ENCODE results near the gene CD209. TPM values are rescaled to one million over a fixed set of nuclear protein-coding genes. Genes with fewer than 3 reads are reported as not detected.
"Not testable (repeated sequence)": the region's sequence is repeated elsewhere in the genome, so short reads cannot be mapped to it uniquely, and the experiment has no call there.

CD209 gene
- total RNA-seq, 1 experiment from 2014 or later = not detected

GRCh38 chr19:7748171-7748570, 837 bp upstream of the CD209 start:
- no peak for DNase-seq (ENCODE audit: low read depth, low spot score)
- Histone ChIP-seq H3K4me3 (replicated peaks in 1 of 2; ENCODE audit: low read depth in 1 of 2, low read length in 2 of 2) (no peak overlapping the region), H3K36me3 (ENCODE audit: control insufficient read depth in 1 of 2, insufficient read depth in 2 of 2, low read length in 2 of 2) (no peaks in the 10 kb centered on the region), H3K9ac (ENCODE audit: low read length) (no peak overlapping the region), H2AFZ (ENCODE audit: low read depth, low read length, poor library complexity, severe bottlenecking) (no peak overlapping the region), H3K27ac (ENCODE audit: low read depth, low read length) (no peak overlapping the region), H3K9me2 (ENCODE audit: insufficient read depth) (no peaks in the 10 kb centered on the region), H3K27me3 (ENCODE audit: insufficient read depth, low read length) (peaks cover 13% of the 10 kb centered on the region), H3K9me3 (ENCODE audit: control insufficient read depth in 1 of 2, insufficient read depth in 1 of 2, low read depth in 1 of 2, low read length in 2 of 2) (no peaks in the 10 kb centered on the region), H3K79me2 (ENCODE audit: insufficient read depth, low read length) (no peaks in the 10 kb centered on the region), H3K4me1 (ENCODE audit: control insufficient read depth in 1 of 2, insufficient read depth in 2 of 2, low read length in 2 of 2) (no peaks in the 10 kb centered on the region), H3K4me2 (ENCODE audit: low read length) (no peak overlapping the region), H4K20me1 (ENCODE audit: insufficient read depth) (no peaks in the 10 kb centered on the region)
- no TSS peak for BruUV-seq (replicated peaks)
- intact Hi-C loops (cut with micrococcal nuclease) = no loop called here
- CTCF ChIA-PET = interaction anchor here (0.9 kb wide), 1 partner anchor 52 kb away, joined by 3 read pairs; no protein-coding TSS in a partner anchor
- RAD21 ChIA-PET (ENCODE audit: low non-redundant PET in 1 of 2, low total read pairs in 2 of 2, uncharacterized antibody in 2 of 2, unreplicated experiment in 2 of 2) = no interaction called here
- POLR2A ChIA-PET = no interaction called here
- TF ChIP-seq FOSL1 (IDR thresholded peaks at IDR 0.05; ENCODE audit: low read depth) (no peak), ZBTB33 (IDR thresholded peaks at IDR 0.05; ENCODE audit: extremely low read depth, insufficient replicate concordance, low read length) (no peak), POLR2A (IDR thresholded peaks at IDR 0.05; ENCODE audit: borderline replicate concordance, extremely low read depth, insufficient read depth, insufficient read length) (no peak), SP1 (IDR thresholded peaks at IDR 0.05; ENCODE audit: low read depth) (no peak), ELF1 (IDR thresholded peaks at IDR 0.05; ENCODE audit: borderline replicate concordance, low read depth) (no peak)
- no peak for ATAC-seq

- H3K4me3 ChIP-seq (replicated peaks in 1 of 2; ENCODE audit: low read depth in 1 of 2, low read length in 2 of 2); H3K27ac ChIP-seq (ENCODE audit: low read depth, low read length); H3K36me3 ChIP-seq (ENCODE audit: control insufficient read depth in 1 of 2, insufficient read depth in 2 of 2, low read length in 2 of 2); POLR2A ChIA-PET; ATAC-seq; H3K79me2 ChIP-seq (ENCODE audit: insufficient read depth, low read length); H3K4me2 ChIP-seq (ENCODE audit: low read length); H3K9me3 ChIP-seq (ENCODE audit: control insufficient read depth in 1 of 2, insufficient read depth in 1 of 2, low read depth in 1 of 2, low read length in 2 of 2); H4K20me1 ChIP-seq (ENCODE audit: insufficient read depth); intact Hi-C loops (cut with micrococcal nuclease); RAD21 ChIA-PET (ENCODE audit: low non-redundant PET in 1 of 2, low total read pairs in 2 of 2, uncharacterized antibody in 2 of 2, unreplicated experiment in 2 of 2); DNase-seq (ENCODE audit: low read depth, low spot score); BruUV-seq (replicated peaks); H3K9ac ChIP-seq (ENCODE audit: low read length); H3K4me1 ChIP-seq (ENCODE audit: control insufficient read depth in 1 of 2, insufficient read depth in 2 of 2, low read length in 2 of 2); CTCF ChIA-PET; H3K9me2 ChIP-seq (ENCODE audit: insufficient read depth); H2AFZ ChIP-seq (ENCODE audit: low read depth, low read length, poor library complexity, severe bottlenecking): not testable (repeated sequence)
- H3K27me3 ChIP-seq (ENCODE audit: insufficient read depth, low read length) = peaks cover 13% of the 10 kb centered on the region
Observed at GRCh38 chr19:7746306-7746705, 1.0 kb downstream of the CD209 start.

Measured in HCT116 (cell line).